NCI-H2227 treated with DMSO at 0.1 percent for 48 hours (cell line): Measurements from ENCODE around the gene ZNF221.
A peak's percentile ranks its signal among the peaks of the same experiment; 100 is the strongest.
"Not testable (repeated sequence)": the region's sequence is repeated elsewhere in the genome, so short reads cannot be mapped to it uniquely, and the experiment has no call there.

ENCODE experiments used
- DNase-seq: peaks from one replicate; lab custom pipeline; 2025; lab: John Stamatoyannopoulos, UW

Gene ZNF221

GRCh38 chr19:43950834-43951645 is at the start of gene ZNF221:
Gene ZNF221 (plus strand): TSS chr19:43951228. CDS start chr19:43962727, 11,499 bp downstream.
- peak; percentile 76 for DNase-seq

GRCh38 chr19:43901395-43902390 is 49.3 kb upstream of the ZNF221 start:
- peak; percentile 74 for DNase-seq

- DNase-seq = no peak
Measured at GRCh38 chr19:43902399-43902798, 48.6 kb upstream of the ZNF221 start.

GRCh38 chr19:43905897-43906296 is 45.1 kb upstream of the ZNF221 start:
- DNase-seq = no peak

GRCh38 chr19:43906774-43907173 is 44.3 kb upstream of the ZNF221 start:
- DNase-seq = no peak

- no peak for DNase-seq
Measured at GRCh38 chr19:43908659-43909058, 42.4 kb upstream of the ZNF221 start.

GRCh38 chr19:43910884-43911283 is 40.1 kb upstream of the ZNF221 start:
- DNase-seq = no peak

GRCh38 chr19:43913383-43913782 is 37.6 kb upstream of the ZNF221 start:
- DNase-seq = no peak

GRCh38 chr19:43914051-43914450 is 37.0 kb upstream of the ZNF221 start:
- no peak for DNase-seq

- no peak for DNase-seq
Measured at GRCh38 chr19:43923875-43924274, 27.2 kb upstream of the ZNF221 start.

- no peak for DNase-seq
Measured at GRCh38 chr19:43928820-43929219, 22.2 kb upstream of the ZNF221 start.

- DNase-seq = no peak
Measured at GRCh38 chr19:43934055-43934984, 16.7 kb upstream of the ZNF221 start.

- DNase-seq = peak; percentile 89
Measured at GRCh38 chr19:43934985-43935708, 15.9 kb upstream of the ZNF221 start, which contains the start of gene ZNF45. Gene ZNF45 (minus strand): TSS chr19:43935282. CDS start chr19:43922185, 13,097 bp downstream.

- no peak for DNase-seq
Measured at GRCh38 chr19:43936188-43936587, 14.8 kb upstream of the ZNF221 start.

- no peak for DNase-seq
Measured at GRCh38 chr19:43939557-43940260, 11.3 kb upstream of the ZNF221 start.

GRCh38 chr19:43940719-43941118 is 10.3 kb upstream of the ZNF221 start:
- no peak for DNase-seq

- no peak for DNase-seq
Measured at GRCh38 chr19:43941209-43941608, 9.8 kb upstream of the ZNF221 start.

- not testable (repeated sequence) for DNase-seq
Measured at GRCh38 chr19:43947412-43947811, 3.6 kb upstream of the ZNF221 start.

GRCh38 chr19:43949803-43950202 is 1.2 kb upstream of the ZNF221 start:
- not testable (repeated sequence) for DNase-seq

GRCh38 chr19:43956827-43957226 is 5.8 kb downstream of the ZNF221 start:
- no peak for DNase-seq
